OCI-LY3 (cell line): ENCODE results near the gene ZNF692.

ENCODE experiments used
- H2AFZ ChIP-seq: fragments of 200-600, 300-600 bp; shearing (Covaris generic); 2 replicates; pipeline ENCODE4 v1.6.0; 2014; ENCODE audit warnings: antibody characterized with exemption, low read depth, low read length
- H3K27ac ChIP-seq: fragments of 200-600, 300-600 bp; sonication (generic); 2 replicates; pipeline ENCODE4 v1.5.1; 2014; ENCODE audit warnings: mild to moderate bottlenecking, low read length, moderate library complexity, mixed read lengths
- H3K27me3 ChIP-seq: fragments of 200-600, 300-600 bp; sonication (generic); 2 replicates; pipeline ENCODE4 v1.6.1; 2014; ENCODE audit warnings: low read depth, low read length, mixed read lengths
- H3K36me3 ChIP-seq: fragments of 200-600, 300-600 bp; sonication (generic); replicated peaks from 2 replicates; pipeline ENCODE3; 2014; ENCODE audit warnings: low read depth, low read length, mixed read lengths
- H3K4me1 ChIP-seq: fragments of 300-600, 200-600 bp; sonication (generic); 2 replicates; pipeline ENCODE4 v1.6.1; 2014; ENCODE audit warnings: low read length, mixed read lengths
- H3K4me2 ChIP-seq: fragments of 200-600, 300-600 bp; sonication (generic); 2 replicates; pipeline ENCODE4 v1.6.1; 2014; ENCODE audit warnings: low read length, mixed read lengths
- H3K4me3 ChIP-seq: fragments of 300-600, 200-600 bp; sonication (generic); 2 replicates; pipeline ENCODE4 v1.5.1; 2014; ENCODE audit warnings: antibody characterized with exemption, mild to moderate bottlenecking, low read length, moderate library complexity
- H3K79me2 ChIP-seq: fragments of 300-600, 200-600 bp; shearing (Covaris generic); 2 replicates; pipeline ENCODE4 v1.6.1; 2014; ENCODE audit warnings: mild to moderate bottlenecking, low read length, mixed read lengths
- H3K9ac ChIP-seq: fragments of 300-600, 200-600 bp; shearing (Covaris generic); 2 replicates; pipeline ENCODE4 v1.6.0; 2014; ENCODE audit warnings: mild to moderate bottlenecking, low read length, moderate library complexity
- H3K9me3 ChIP-seq: fragments of 200-600, 300-600 bp; shearing (Covaris generic); 2 replicates; pipeline ENCODE4 v1.6.1; 2014; ENCODE audit warnings: low read length, mixed read lengths; ENCODE audit not compliant: insufficient read depth
- H4K20me1 ChIP-seq: fragments of 200-600, 300-600 bp; sonication (generic); 2 replicates; pipeline ENCODE4 v1.6.1; 2016; ENCODE audit warnings: low read length, mixed read lengths; ENCODE audit not compliant: insufficient read depth
- EZH2phosphoT487 ChIP-seq: fragments of 200-600 bp; shearing (Covaris generic); IDR thresholded peaks from 2 replicates; pipeline ENCODE4 v1.6.1; 2018; ENCODE audit warnings: antibody characterized with exemption, mixed run types, low read depth
- TF ChIP-seq, protein P1 (sequence below): fragments of 200-600, 300-600 bp; sonication (generic); IDR thresholded peaks from 2 replicates; pipeline ENCODE4 v1.5.1; 2014; ENCODE audit warnings: antibody characterized with exemption, low read length, low read depth

ZNF692 gene

DNA sequence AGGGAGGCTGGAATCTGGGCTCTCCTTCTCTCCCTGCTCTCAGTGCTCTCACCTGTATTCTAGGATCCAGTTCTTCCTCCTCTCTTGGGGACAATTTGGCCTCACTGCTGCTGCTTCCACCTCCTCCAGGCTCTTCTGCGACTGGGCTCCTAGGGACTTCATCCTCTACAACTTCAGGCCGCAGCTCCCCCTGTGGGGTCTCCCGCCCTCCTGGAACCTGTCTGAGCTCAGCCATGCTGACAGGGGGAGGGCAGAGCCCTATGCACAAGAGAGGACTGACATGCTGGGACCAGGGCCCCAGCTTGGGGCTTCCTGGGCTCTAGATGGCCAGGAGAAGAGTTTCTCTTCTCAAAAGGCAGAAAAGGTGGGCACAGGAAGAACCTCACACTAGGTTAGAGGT is 34.2 kb downstream of the ZNF692 start:
- Histone ChIP-seq H3K4me1 (peaks cover 17% of the 10 kb centered on the region), H4K20me1 (peaks cover 14% of the 10 kb centered on the region), H3K79me2 (peaks cover 33% of the 10 kb centered on the region), H3K9me3 (no peaks in the 10 kb centered on the region), H3K4me2 (peak overlapping the region; percentile 95), H3K4me3 (peak overlapping the region; percentile 86), H3K9ac (peak overlapping the region; percentile 91), H3K27ac (no peak overlapping the region), H2AFZ (no peak overlapping the region), H3K27me3 (no peaks in the 10 kb centered on the region), H3K36me3 (peaks cover 38% of the 10 kb centered on the region)
- TF ChIP-seq, protein P1, sequence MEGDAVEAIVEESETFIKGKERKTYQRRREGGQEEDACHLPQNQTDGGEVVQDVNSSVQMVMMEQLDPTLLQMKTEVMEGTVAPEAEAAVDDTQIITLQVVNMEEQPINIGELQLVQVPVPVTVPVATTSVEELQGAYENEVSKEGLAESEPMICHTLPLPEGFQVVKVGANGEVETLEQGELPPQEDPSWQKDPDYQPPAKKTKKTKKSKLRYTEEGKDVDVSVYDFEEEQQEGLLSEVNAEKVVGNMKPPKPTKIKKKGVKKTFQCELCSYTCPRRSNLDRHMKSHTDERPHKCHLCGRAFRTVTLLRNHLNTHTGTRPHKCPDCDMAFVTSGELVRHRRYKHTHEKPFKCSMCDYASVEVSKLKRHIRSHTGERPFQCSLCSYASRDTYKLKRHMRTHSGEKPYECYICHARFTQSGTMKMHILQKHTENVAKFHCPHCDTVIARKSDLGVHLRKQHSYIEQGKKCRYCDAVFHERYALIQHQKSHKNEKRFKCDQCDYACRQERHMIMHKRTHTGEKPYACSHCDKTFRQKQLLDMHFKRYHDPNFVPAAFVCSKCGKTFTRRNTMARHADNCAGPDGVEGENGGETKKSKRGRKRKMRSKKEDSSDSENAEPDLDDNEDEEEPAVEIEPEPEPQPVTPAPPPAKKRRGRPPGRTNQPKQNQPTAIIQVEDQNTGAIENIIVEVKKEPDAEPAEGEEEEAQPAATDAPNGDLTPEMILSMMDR: no peak
- no peak for TF ChIP-seq EZH2phosphoT487

DNA sequence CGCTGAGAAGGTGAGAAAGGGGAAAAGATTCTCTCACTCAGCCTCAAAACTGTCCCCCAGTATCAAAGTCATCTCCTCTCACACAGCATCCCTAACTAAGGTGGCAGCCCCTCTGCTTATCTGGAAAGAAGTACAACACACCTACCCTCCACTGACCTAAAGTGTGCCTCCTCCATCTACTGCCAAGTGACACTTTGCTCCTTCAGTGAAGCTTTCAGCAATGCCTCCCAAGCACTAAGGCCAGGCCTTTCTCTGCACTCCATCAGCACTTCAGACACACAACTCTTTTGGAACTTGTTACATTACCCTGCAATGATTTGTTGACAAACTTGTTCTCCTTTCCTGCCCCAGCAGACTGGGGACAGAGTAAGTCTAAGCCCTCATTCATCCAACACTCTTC is 34.6 kb downstream of the ZNF692 start:
- TF ChIP-seq, protein P1: no peak
- no peak for TF ChIP-seq EZH2phosphoT487
- Histone ChIP-seq H3K27me3 (no peaks in the 10 kb centered on the region), H3K4me1 (peaks cover 18% of the 10 kb centered on the region), H3K9me3 (no peaks in the 10 kb centered on the region), H3K27ac (no peak overlapping the region), H3K4me3 (0 out of 2 replicates have a peak overlapping the region, but pooled peaks have one; percentile 86), H3K79me2 (peaks cover 33% of the 10 kb centered on the region), H3K4me2 (peak overlapping the region; percentile 95), H2AFZ (no peak overlapping the region), H4K20me1 (peaks cover 14% of the 10 kb centered on the region), H3K36me3 (peaks cover 38% of the 10 kb centered on the region), H3K9ac (no peak overlapping the region)

DNA sequence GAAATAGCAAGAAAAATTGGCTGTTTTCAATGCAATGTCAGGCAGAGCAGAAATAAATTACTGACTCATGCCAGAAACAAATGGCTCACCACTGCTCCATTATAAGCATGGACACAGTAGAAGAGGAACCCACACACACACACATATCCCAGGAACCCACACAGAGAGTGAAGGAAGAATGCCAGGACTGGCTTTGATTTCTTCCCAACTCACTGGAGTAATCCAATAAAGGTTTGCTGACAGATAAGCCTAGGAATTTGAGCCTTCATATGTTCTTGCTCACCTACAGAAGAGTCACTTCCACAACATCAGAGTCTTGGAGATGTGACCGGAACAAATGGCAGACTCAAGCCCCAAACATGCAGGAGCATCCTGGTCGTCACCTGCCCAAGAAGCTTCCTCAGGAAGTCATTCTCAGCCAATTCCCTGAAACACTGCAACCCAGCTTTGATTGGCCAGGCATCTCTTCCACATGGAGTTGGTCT is 35.3 kb downstream of the ZNF692 start:
- H3K79me2 ChIP-seq: peaks cover 35% of the 10 kb centered on the region
- no peak overlapping the region for H3K4me2 ChIP-seq
- no peak overlapping the region for H3K27ac ChIP-seq

DNA sequence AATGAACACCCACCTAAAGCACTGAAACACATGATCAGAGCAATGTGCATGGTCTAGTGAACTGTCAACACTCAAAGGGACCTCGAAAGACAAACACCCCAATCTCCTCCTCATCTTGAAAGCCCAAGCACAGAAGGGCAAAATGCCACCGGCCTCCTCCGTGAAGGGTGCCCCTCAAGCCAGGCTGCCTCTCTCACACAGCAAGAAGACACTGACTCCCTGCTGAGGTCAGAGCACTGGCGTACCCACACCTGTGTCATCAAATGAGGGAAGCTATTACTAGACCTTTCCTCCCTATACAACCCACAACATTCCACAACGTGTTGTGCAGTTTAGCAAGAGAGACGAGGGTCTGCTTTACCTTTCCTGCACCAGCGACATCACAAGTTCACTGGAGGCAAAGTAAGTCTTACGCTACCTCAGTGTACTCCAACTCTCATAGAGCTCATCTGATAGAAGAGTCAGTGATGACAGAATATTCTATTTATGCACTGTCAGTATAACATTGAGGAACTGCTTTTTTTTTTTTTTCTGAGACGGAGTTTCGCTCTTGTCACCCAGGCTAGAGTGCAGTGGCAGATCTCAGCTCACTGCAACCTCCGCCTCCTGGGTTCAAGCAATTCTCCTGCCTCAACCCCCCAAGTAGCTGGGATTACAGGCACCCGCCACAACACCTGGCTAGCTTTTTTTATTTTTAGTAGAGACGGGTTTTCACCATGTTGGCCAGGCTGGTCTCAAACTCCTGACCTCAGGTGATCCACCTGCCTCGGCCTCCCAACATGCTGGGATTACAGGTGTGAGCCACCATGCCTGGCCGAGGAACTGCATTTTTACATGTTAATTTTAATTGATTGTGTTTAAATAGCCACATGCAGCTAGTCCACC is 36.5 kb downstream of the ZNF692 start:
- Histone ChIP-seq H3K36me3 (peaks cover 38% of the 10 kb centered on the region), H3K9me3 (no peaks in the 10 kb centered on the region), H3K4me2 (no peak overlapping the region), H3K4me3 (no peak overlapping the region), H4K20me1 (peaks cover 17% of the 10 kb centered on the region), H3K27ac (no peak overlapping the region), H3K79me2 (peaks cover 38% of the 10 kb centered on the region), H3K27me3 (no peaks in the 10 kb centered on the region), H3K4me1 (peaks cover 23% of the 10 kb centered on the region), H3K9ac (no peak overlapping the region), H2AFZ (no peak overlapping the region)
- TF ChIP-seq, protein P1: no peak
- no peak for TF ChIP-seq EZH2phosphoT487

More for the DNA sequence above, 35.3 kb downstream of the ZNF692 start:
- Histone ChIP-seq H3K36me3 (peaks cover 38% of the 10 kb centered on the region), H3K9ac (no peak overlapping the region), H3K9me3 (no peaks in the 10 kb centered on the region), H2AFZ (no peak overlapping the region), H3K27me3 (no peaks in the 10 kb centered on the region), H4K20me1 (peaks cover 15% of the 10 kb centered on the region), H3K4me1 (peaks cover 25% of the 10 kb centered on the region), H3K4me3 (no peak overlapping the region)
- TF ChIP-seq, protein P1: no peak
- no peak for TF ChIP-seq EZH2phosphoT487
